K562 (cell line): ENCODE measurements around the gene JPH4. TPM values are rescaled to one million over a fixed set of nuclear protein-coding genes. Genes with fewer than 3 reads are reported as not detected.

Experiments
- CEBPZ ChIP-seq: fragments of 150-350 bp; IDR thresholded peaks from 2 replicates; pipeline ENCODE4 v1.6.1; 2014; ENCODE audit warnings: low read depth, mild to moderate bottlenecking, low read length, borderline replicate concordance
- FOXP1 ChIP-seq: sonication (generic); formaldehyde crosslinking; IDR thresholded peaks from 2 replicates; pipeline ENCODE4 v1.8.0; 2022; ENCODE audit warnings: mild to moderate bottlenecking, missing genetic modification reagents
- MEIS2 ChIP-seq: fragments of 450-650 bp; IDR thresholded peaks from 2 replicates; pipeline ENCODE4 v1.6.1; 2014; ENCODE audit warnings: mild to moderate bottlenecking; ENCODE audit not compliant: partially characterized antibody
- PML ChIP-seq: IDR thresholded peaks from 2 replicates; pipeline ENCODE4 v1.6.1; 2012; ENCODE audit warnings: low read length, inconsistent platforms
- PRMT5 ChIP-seq: sonication (generic); formaldehyde crosslinking; IDR thresholded peaks from 2 replicates; pipeline ENCODE4 v1.5.0; 2020; ENCODE audit warnings: missing genetic modification reagents
- SIN3A ChIP-seq, 2 experiments: fragments of 150-350 bp in 1 of 2; IDR thresholded peaks; 2 replicates each; pipeline ENCODE4 v1.6.1; 2011 to 2016; ENCODE audit warnings: borderline replicate concordance in 2 of 2, low read depth in 2 of 2, low read length in 2 of 2, mild to moderate bottlenecking in 2 of 2, moderate library complexity in 2 of 2; ENCODE audit not compliant: control insufficient read depth in 1 of 2
- SRSF3 ChIP-seq: fragments of 200-400 bp; formaldehyde crosslinking; IDR thresholded peaks from 2 replicates; pipeline ENCODE4 v1.6.1; 2016; ENCODE audit warnings: mild to moderate bottlenecking, low read length, moderate library complexity; ENCODE audit not compliant: insufficient read depth
- TAF15 ChIP-seq: fragments of 200-400 bp; formaldehyde crosslinking; IDR thresholded peaks from 2 replicates; pipeline ENCODE4 v1.6.1; 2017; ENCODE audit warnings: mild to moderate bottlenecking, low read depth, low read length, moderate library complexity
- XRCC4 ChIP-seq: IDR thresholded peaks from one replicate; pipeline ENCODE4 v1.6.1; 2011; ENCODE audit not compliant: insufficient read depth, insufficient read length; ENCODE audit errors: extremely low read depth
- ZBTB40 ChIP-seq, 2 experiments: fragments of 450-650 bp in 1 of 2; sonication (generic) in 1 of 2; formaldehyde crosslinking in 1 of 2; IDR thresholded peaks; 2 replicates each; pipeline versions ENCODE4 v1.7.1 to v1.9.0; 2016 to 2022; ENCODE audit warnings: inconsistent platforms in 1 of 2, mild to moderate bottlenecking in 1 of 2, missing genetic modification reagents in 1 of 2
- ZNF277 ChIP-seq: fragments of 250-450 bp; sonication (Bioruptor Pico); IDR thresholded peaks from 2 replicates; pipeline ENCODE4 v1.8.0; 2022; ENCODE audit warnings: inconsistent platforms, mild to moderate bottlenecking, moderate library complexity, borderline replicate concordance
- ZNF583 ChIP-seq: fragments of 250-450 bp; sonication (Bioruptor Pico); IDR thresholded peaks from 2 replicates; pipeline ENCODE4 v1.4.0; 2020
- polyA plus RNA-seq, 8 experiments: library from polyadenylated mRNA; depleted of rRNA in 4 of 8; stranded (reverse) in 5 of 8; unstranded in 3 of 8; fragments of >200 nt; fragmentation: Nextera tagmentation in 2 of 8; fragmentation: Illumina TruSeq in 1 of 8; extraction: Ambion mirVana in 2 of 8; extraction: Trizol in 1 of 8; gene quantifications; 2 replicates each; pipeline versions ENCODE4 v1.2.1 to v1.2.3, GENCODE V29; 2011 to 2014; ENCODE audit warnings: inconsistent platforms in 1 of 8, missing spikeins in 1 of 8
- total RNA-seq, 7 experiments: library from RNA; depleted of rRNA in 6 of 7; stranded (reverse); fragments of >200 nt in 6 of 7; fragmentation: Illumina TruSeq in 2 of 7; extraction: Trizol in 2 of 7; gene quantifications; 2 replicates each; pipeline versions ENCODE4 v1.2.1 to v1.2.3, GENCODE V29; 2011 to 2021; ENCODE audit warnings: low replicate concordance in 1 of 7

Gene JPH4
- total and polyA plus RNA-seq, 9 of the 15 experiments (the other 6 are each of a cell fraction or from before 2014, with no cell fraction given) = 0.04 to 0.13 (median 0.06) TPM; not detected in 5

GRCh38 chr14:23555882-23556699, 22.5 kb downstream of the JPH4 start, which contains the start of gene THTPA (continued):
- TF ChIP-seq ZBTB40 (IDR thresholded peaks at IDR 0.05) = peak; percentile 61; the same call in 1 of the 2 replicates
- no peak for TF ChIP-seq ZBTB40 (CRISPR knock-in tag; IDR thresholded peaks at IDR 0.05)
- no peak for TF ChIP-seq ZNF583 (CRISPR knock-in tag)
- 0 out of 2 replicates have a peak, but pooled peaks have one; percentile 21 for TF ChIP-seq PML
- no peak for TF ChIP-seq ZNF277 (CRISPR knock-in tag)
- TF ChIP-seq PRMT5 (CRISPR knock-in tag) = no peak
- TF ChIP-seq MEIS2 = no peak
- TF ChIP-seq FOXP1 = no peak
- peak in 1 of 2 experiments; percentile 22; a peak in 1 of 4 replicates for TF ChIP-seq SIN3A (IDR thresholded peaks at IDR 0.05; ENCODE audit: borderline replicate concordance in 2 of 2, control insufficient read depth in 1 of 2, low read depth in 2 of 2, low read length in 2 of 2)
- no peak for TF ChIP-seq SRSF3
- TF ChIP-seq XRCC4 = no peak
- TF ChIP-seq CEBPZ = no peak
- TF ChIP-seq TAF15 = no peak
